HepG2 (cell line): Measurements from ENCODE around the gene SNAP29.

Source experiments
- CBX5 ChIP-seq: sonication (generic); formaldehyde crosslinking; IDR thresholded peaks from 2 replicates; pipeline ENCODE4 v1.4.0; 2020; ENCODE audit warnings: missing genetic modification reagents, borderline replicate concordance
- ESRRA ChIP-seq: sonication (generic); formaldehyde crosslinking; IDR thresholded peaks from 2 replicates; pipeline ENCODE4 v1.5.1; 2020; ENCODE audit warnings: mild to moderate bottlenecking, low read depth, missing genetic modification reagents
- NBN ChIP-seq: fragments of 450-650 bp; conservative IDR thresholded peaks from 2 replicates; pipeline ENCODE4 v1.6.1; 2017
- POLR2AphosphoS5 ChIP-seq: IDR thresholded peaks from 2 replicates; pipeline ENCODE4 v1.6.1; 2012; ENCODE audit warnings: low read depth, low read length
- TF ChIP-seq, protein P1 (sequence below): sonication (generic); formaldehyde crosslinking; IDR thresholded peaks from 2 replicates; pipeline ENCODE4 v1.5.1; 2020; ENCODE audit warnings: mild to moderate bottlenecking, missing genetic modification reagents, moderate library complexity
- TF ChIP-seq, protein P2 (sequence below): sonication (generic); formaldehyde crosslinking; IDR thresholded peaks from 2 replicates; pipeline ENCODE4 v1.4.0; 2020; ENCODE audit warnings: low read depth, missing genetic modification reagents
- TF ChIP-seq, protein P3 (sequence below): sonication (generic); IDR thresholded peaks from 2 replicates; pipeline ENCODE4 v1.6.1; 2016; ENCODE audit warnings: low read depth, borderline replicate concordance
- TF ChIP-seq, protein P4 (sequence below): sonication (generic); formaldehyde crosslinking; IDR thresholded peaks from 2 replicates; pipeline ENCODE4 v1.5.0; 2020; ENCODE audit warnings: mild to moderate bottlenecking, missing genetic modification reagents

DNA sequence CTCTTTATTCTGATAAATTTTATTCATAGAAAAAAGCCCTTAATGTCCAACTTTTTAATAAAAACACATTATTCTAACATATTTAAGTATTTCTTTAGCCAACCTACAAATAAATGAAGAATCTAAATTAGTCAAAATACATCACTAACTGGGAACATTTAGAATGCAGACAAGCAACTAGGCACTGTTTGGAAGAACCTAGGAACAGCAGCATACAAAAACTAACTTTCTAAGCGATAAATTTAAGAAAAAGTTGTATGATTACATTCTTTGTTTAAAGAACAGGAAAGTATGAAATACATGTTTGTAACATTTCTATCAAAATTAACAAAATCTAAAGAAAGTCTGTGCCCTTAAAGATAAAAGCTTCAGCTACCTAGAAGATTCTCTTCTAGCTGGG is 35.5 kb upstream of the SNAP29 start:
- TF ChIP-seq CBX5 (CRISPR knock-in tag) (no peak), ESRRA (CRISPR knock-in tag) (no peak), POLR2AphosphoS5 (no peak), NBN (no peak)
- TF ChIP-seq, protein P1, sequence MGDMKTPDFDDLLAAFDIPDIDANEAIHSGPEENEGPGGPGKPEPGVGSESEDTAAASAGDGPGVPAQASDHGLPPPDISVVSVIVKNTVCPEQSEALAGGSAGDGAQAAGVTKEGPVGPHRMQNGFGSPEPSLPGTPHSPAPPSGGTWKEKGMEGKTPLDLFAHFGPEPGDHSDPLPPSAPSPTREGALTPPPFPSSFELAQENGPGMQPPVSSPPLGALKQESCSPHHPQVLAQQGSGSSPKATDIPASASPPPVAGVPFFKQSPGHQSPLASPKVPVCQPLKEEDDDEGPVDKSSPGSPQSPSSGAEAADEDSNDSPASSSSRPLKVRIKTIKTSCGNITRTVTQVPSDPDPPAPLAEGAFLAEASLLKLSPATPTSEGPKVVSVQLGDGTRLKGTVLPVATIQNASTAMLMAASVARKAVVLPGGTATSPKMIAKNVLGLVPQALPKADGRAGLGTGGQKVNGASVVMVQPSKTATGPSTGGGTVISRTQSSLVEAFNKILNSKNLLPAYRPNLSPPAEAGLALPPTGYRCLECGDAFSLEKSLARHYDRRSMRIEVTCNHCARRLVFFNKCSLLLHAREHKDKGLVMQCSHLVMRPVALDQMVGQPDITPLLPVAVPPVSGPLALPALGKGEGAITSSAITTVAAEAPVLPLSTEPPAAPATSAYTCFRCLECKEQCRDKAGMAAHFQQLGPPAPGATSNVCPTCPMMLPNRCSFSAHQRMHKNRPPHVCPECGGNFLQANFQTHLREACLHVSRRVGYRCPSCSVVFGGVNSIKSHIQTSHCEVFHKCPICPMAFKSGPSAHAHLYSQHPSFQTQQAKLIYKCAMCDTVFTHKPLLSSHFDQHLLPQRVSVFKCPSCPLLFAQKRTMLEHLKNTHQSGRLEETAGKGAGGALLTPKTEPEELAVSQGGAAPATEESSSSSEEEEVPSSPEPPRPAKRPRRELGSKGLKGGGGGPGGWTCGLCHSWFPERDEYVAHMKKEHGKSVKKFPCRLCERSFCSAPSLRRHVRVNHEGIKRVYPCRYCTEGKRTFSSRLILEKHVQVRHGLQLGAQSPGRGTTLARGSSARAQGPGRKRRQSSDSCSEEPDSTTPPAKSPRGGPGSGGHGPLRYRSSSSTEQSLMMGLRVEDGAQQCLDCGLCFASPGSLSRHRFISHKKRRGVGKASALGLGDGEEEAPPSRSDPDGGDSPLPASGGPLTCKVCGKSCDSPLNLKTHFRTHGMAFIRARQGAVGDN (CRISPR knock-in tag), result no peak
- TF ChIP-seq, protein P2, sequence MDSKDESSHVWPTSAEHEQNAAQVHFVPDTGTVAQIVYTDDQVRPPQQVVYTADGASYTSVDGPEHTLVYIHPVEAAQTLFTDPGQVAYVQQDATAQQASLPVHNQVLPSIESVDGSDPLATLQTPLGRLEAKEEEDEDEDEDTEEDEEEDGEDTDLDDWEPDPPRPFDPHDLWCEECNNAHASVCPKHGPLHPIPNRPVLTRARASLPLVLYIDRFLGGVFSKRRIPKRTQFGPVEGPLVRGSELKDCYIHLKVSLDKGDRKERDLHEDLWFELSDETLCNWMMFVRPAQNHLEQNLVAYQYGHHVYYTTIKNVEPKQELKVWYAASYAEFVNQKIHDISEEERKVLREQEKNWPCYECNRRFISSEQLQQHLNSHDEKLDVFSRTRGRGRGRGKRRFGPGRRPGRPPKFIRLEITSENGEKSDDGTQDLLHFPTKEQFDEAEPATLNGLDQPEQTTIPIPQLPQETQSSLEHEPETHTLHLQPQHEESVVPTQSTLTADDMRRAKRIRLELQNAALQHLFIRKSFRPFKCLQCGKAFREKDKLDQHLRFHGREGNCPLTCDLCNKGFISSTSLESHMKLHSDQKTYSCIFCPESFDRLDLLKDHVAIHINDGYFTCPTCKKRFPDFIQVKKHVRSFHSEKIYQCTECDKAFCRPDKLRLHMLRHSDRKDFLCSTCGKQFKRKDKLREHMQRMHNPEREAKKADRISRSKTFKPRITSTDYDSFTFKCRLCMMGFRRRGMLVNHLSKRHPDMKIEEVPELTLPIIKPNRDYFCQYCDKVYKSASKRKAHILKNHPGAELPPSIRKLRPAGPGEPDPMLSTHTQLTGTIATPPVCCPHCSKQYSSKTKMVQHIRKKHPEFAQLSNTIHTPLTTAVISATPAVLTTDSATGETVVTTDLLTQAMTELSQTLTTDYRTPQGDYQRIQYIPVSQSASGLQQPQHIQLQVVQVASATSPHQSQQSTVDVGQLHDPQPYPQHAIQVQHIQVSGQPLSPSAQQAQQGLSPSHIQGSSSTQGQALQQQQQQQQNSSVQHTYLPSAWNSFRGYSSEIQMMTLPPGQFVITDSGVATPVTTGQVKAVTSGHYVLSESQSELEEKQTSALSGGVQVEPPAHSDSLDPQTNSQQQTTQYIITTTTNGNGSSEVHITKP (CRISPR knock-in tag), result no peak
- TF ChIP-seq, protein P3, sequence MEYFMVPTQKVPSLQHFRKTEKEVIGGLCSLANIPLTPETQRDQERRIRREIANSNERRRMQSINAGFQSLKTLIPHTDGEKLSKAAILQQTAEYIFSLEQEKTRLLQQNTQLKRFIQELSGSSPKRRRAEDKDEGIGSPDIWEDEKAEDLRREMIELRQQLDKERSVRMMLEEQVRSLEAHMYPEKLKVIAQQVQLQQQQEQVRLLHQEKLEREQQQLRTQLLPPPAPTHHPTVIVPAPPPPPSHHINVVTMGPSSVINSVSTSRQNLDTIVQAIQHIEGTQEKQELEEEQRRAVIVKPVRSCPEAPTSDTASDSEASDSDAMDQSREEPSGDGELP, result no peak
- TF ChIP-seq, protein P4, sequence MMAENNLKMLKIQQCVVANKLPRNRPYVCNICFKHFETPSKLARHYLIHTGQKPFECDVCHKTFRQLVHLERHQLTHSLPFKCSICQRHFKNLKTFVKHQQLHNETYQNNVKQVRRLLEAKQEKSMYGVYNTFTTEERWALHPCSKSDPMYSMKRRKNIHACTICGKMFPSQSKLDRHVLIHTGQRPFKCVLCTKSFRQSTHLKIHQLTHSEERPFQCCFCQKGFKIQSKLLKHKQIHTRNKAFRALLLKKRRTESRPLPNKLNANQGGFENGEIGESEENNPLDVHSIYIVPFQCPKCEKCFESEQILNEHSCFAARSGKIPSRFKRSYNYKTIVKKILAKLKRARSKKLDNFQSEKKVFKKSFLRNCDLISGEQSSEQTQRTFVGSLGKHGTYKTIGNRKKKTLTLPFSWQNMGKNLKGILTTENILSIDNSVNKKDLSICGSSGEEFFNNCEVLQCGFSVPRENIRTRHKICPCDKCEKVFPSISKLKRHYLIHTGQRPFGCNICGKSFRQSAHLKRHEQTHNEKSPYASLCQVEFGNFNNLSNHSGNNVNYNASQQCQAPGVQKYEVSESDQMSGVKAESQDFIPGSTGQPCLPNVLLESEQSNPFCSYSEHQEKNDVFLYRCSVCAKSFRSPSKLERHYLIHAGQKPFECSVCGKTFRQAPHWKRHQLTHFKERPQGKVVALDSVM, result no peak
